ENCODE measurements around the gene SASS6.

SASS6 gene

DNA sequence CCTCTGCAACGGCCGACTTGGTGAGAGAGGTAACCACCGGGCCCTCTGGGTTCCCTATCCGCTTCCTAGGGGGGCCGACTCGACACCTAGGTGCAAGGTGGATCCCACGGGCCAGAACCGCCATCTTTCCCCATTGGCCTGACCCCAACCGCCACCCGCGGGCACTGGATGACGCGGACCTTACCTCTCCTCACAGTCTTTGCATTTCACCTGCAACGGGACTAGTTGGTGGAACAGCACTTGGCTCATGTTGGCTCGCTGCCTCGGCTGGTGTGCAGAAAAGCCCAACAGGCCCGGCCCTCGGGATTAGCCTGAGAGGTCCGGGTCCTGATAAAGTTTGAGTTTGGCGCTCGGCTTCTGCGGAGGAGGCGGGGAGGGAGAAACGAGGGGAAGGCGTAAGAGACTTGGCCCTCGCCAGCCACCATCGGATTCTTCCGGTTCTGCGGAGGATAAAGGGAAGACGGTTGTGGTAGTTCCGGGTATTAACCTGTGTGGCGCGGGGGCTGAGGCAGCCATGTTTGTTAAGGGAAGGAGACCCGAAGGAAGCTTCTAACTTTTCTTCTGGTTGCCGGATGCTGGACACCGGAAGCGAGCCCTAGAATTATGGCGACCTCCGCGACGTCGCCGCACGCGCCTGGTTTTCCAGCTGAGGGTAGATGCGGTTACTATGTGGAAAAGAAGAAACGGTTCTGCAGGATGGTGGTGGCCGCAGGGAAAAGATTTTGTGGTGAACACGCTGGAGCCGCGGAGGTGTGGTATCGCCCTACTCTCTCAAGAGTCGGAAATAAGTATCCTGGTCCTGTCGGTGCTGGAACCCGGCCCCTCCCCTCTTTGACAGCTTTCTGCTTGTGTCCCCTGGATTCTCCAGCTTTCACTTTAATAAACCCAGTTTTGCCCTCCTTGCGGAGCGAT is at the start of gene SASS6, which contains the start of gene TRMT13:
Gene SASS6, minus strand, starts transcription at position 365 of the 912 bp plus-strand sequence. Its CDS starts 116 bp downstream, at position 249.
Gene TRMT13, plus strand, starts transcription at position 598 of the 912 bp plus-strand sequence. Its CDS starts 6 bp downstream, at position 604.
- H3K27ac ChIP-seq, result peak within 1 kb of the TSS; percentile 89
- no peak for TF ChIP-seq ZFX (IDR thresholded peaks at IDR 0.05; ENCODE audit: borderline replicate concordance)
- no peak for TF ChIP-seq CTCF (IDR thresholded peaks at IDR 0.05)

DNA sequence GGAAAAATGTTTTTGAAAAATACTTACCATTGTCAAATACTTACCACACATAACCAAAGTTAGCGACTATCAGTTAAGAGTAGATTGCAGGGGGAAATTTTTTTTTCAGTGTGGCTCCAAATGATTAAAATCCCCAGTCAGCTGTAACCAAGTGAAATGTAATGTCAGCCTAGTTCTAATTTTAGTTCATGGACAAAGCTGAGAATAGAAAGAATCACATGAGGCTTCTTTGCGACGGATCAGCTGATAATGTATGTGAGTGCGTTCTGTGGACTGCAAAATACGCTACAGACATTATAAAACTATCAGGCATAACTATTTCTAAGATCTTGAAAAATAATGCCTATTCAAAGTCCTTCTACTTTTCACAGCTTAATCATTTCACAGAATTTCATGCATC is 45.4 kb upstream of the SASS6 start, which contains the start of gene LRRC39:
Gene LRRC39, minus strand, starts transcription at position 166 of the 400 bp plus-strand sequence. CDS start 9,740 bp downstream, outside the sequence.
- H3K27ac ChIP-seq, result no peak within 1 kb of the TSS
- TF ChIP-seq CTCF (IDR thresholded peaks at IDR 0.05) (no peak), ZFX (IDR thresholded peaks at IDR 0.05; ENCODE audit: borderline replicate concordance) (no peak)

DNA sequence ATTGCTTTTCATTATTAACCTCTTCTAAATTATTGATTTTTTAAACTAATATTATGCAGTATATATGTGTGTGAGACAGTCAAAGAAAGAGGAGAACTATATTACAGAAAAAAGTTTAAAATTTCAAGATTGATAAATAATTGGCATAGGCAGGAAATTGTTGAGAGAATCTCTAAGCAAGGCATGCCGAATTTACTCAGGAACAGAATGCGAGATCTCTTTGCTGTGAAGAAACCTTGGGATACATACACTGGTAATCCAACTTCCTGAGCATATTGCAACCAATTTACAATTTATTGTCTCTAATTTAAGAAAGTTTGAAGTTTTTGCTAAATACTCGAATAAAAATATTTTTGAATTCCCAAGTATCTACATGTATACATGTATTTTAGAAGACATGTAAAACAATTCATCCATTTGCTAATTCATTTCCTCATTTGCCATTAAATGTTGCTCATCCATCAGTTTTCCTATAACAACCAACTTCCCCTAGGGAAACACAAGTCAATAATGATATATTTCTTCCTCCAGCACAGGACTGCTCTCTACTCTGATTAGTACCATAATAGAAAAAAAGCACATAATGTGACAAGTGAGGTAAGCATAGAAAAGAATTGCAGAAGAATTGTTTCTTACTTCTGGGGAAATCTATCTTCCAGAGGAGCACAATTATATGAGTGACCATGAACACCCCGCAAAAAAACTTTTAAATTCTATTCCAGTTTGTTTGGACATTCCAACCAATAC is 44.7 kb upstream of the SASS6 start:
- TF ChIP-seq ZFX (IDR thresholded peaks at IDR 0.05; ENCODE audit: borderline replicate concordance) (no peak), CTCF (IDR thresholded peaks at IDR 0.05) (no peak)

GRCh38 chr1:100168051-100168450 is 35.3 kb upstream of the SASS6 start:
- no peak overlapping the region for H3K27ac ChIP-seq
- TF ChIP-seq ZFX (IDR thresholded peaks at IDR 0.05; ENCODE audit: borderline replicate concordance) (no peak), CTCF (IDR thresholded peaks at IDR 0.05) (no peak)

More for the DNA sequence above, 44.7 kb upstream of the SASS6 start:
- H3K27ac ChIP-seq, result no peak overlapping the region

DNA sequence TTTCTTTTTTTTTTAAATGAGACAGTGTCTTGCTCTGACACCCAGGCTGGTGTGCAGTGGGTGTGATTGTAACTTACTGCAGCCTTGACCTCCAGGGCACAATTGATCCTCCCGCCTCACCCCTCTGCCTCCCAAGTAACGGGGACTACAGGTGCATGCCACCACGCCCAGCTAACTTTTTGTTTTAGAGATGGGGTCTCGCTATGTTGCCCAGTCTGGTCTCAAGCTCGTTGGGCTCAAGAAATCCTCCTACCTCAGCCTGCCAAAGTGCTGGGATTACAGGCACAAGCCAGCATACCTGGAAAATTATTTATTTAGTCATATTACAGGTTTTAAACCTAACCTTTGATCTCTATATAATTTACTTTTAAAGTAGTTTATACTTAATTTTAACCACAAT is 32.0 kb upstream of the SASS6 start:
- H3K27ac ChIP-seq, result no peak overlapping the region
- no peak for TF ChIP-seq ZFX (IDR thresholded peaks at IDR 0.05; ENCODE audit: borderline replicate concordance)
- TF ChIP-seq CTCF (IDR thresholded peaks at IDR 0.05), result no peak

GRCh38 chr1:100164216-100164615 is 31.5 kb upstream of the SASS6 start:
- TF ChIP-seq CTCF (IDR thresholded peaks at IDR 0.05) (no peak), ZFX (IDR thresholded peaks at IDR 0.05; ENCODE audit: borderline replicate concordance) (no peak)
- H3K27ac ChIP-seq, result no peak overlapping the region

All from 22Rv1 (cell line).